Renal pelvis (tissue), 4 donors: ENCODE results near the gene CDKN2B. TPM values are rescaled to one million over a fixed set of nuclear protein-coding genes. Genes with fewer than 3 reads are reported as not detected.
A peak's percentile ranks its signal among the peaks of the same experiment; 100 is the strongest.

Experiments used
- DNase-seq: peaks from one replicate; pipeline ENCODE4 v3.0.0-alpha.2; 2013
- polyA plus RNA-seq, 3 donors: library from polyadenylated mRNA; unstranded; fragments of 120-200 nt; gene quantifications; one replicate each; pipeline ENCODE4 v1.2.1, GENCODE V29; 2013; ENCODE audit not compliant: insufficient read length in 3 of 3

The CDKN2B gene
- polyA plus RNA-seq, 3 donors: 0.38 to 0.44 (median 0.40) TPM

- DNase-seq: no peak
These were observed 27.9 kb upstream of the CDKN2B start for GRCh38 chr9:22036866-22037626.

- DNase-seq: no peak
These were observed 26.5 kb upstream of the CDKN2B start for GRCh38 chr9:22035591-22036011.

- DNase-seq: no peak
These were observed 24.0 kb upstream of the CDKN2B start for GRCh38 chr9:22033012-22033630.

GRCh38 chr9:22031655-22032411, 22.7 kb upstream of the CDKN2B start:
- DNase-seq: no peak

GRCh38 chr9:22030101-22030598, 21.0 kb upstream of the CDKN2B start:
- DNase-seq: no peak

GRCh38 chr9:22029231-22029630, 20.1 kb upstream of the CDKN2B start:
- DNase-seq: no peak

GRCh38 chr9:22028394-22028793, 19.3 kb upstream of the CDKN2B start:
- no peak for DNase-seq

GRCh38 chr9:22026696-22027095, 17.6 kb upstream of the CDKN2B start:
- no peak for DNase-seq

GRCh38 chr9:22022396-22022795, 13.3 kb upstream of the CDKN2B start:
- DNase-seq: no peak

GRCh38 chr9:22010866-22011625, 1.9 kb upstream of the CDKN2B start:
- DNase-seq: peak; percentile 70

- no peak for DNase-seq
These were observed 382 bp upstream of the CDKN2B start for GRCh38 chr9:22009506-22009867.

GRCh38 chr9:22008384-22008716, 755 bp downstream of the CDKN2B start:
- DNase-seq: no peak

- no peak for DNase-seq
These were observed 3.2 kb downstream of the CDKN2B start for GRCh38 chr9:22005702-22006606.

GRCh38 chr9:22005021-22005701, 3.9 kb downstream of the CDKN2B start:
- DNase-seq: no peak

GRCh38 chr9:22002038-22002437, 7.1 kb downstream of the CDKN2B start:
- no peak for DNase-seq

GRCh38 chr9:21998026-21998425, 11.1 kb downstream of the CDKN2B start:
- DNase-seq: no peak

- no peak for DNase-seq
These were observed 11.6 kb downstream of the CDKN2B start for GRCh38 chr9:21997480-21997879.

- no peak for DNase-seq
These were observed 12.2 kb downstream of the CDKN2B start for GRCh38 chr9:21996858-21997257.

- DNase-seq: no peak
These were observed 12.7 kb downstream of the CDKN2B start for GRCh38 chr9:21996438-21996837.

- DNase-seq: no peak
These were observed 13.3 kb downstream of the CDKN2B start for GRCh38 chr9:21995666-21996398.
